Smooth muscle cell of the umbilical artery (primary cell): ENCODE data around the gene ERCC4. TPM values are rescaled to one million over a fixed set of nuclear protein-coding genes. Genes with fewer than 3 reads are reported as not detected.

Experiments
- total RNA-seq: library from RNA; depleted of rRNA; stranded (reverse); fragments of >200 nt; gene quantifications from 2 replicates; pipeline ENCODE4 v1.2.3, GENCODE V29; 2014

The ERCC4 gene
- 8.3 and 11.0 TPM in 2 replicates for total RNA-seq

GRCh38 chr16:13919683-13920509 lies at the start of gene ERCC4:
Gene ERCC4, plus strand, starts transcription at chr16:13920154. Its CDS starts 12 bp downstream, at chr16:13920166.

Other genes with a start within 250 kb of the ERCC4 start
- 3.3 and 9.5 TPM in 2 replicates for gene MRTFB, start 151.2 kb downstream of the ERCC4 start, total RNA-seq